H1 (cell line): Measurements from ENCODE around the gene RTN4. TPM values are rescaled to one million over a fixed set of nuclear protein-coding genes. Genes with fewer than 3 reads are reported as not detected.

Source experiments
- RFX5 ChIP-seq: IDR thresholded peaks from 2 replicates; pipeline ENCODE4 v1.6.1; 2011; ENCODE audit warnings: low read depth, low read length, improper control_type of control experiment, borderline replicate concordance
- TAF1 ChIP-seq: IDR thresholded peaks from 2 replicates; pipeline ENCODE4 v1.6.1; 2011; ENCODE audit warnings: mild to moderate bottlenecking, low read depth, low read length
- TCF12 ChIP-seq: IDR thresholded peaks from 2 replicates; pipeline ENCODE4 v1.6.1; 2011; ENCODE audit warnings: low read depth, mild to moderate bottlenecking, low read length
- polyA plus RNA-seq, 7 experiments: library from polyadenylated mRNA; depleted of rRNA in 3 of 7; stranded (reverse) in 5 of 7; unstranded in 2 of 7; fragments of >200 nt in 5 of 7; fragments of 200-250 nt in 2 of 7; gene quantifications; 1 replicate in 5 of 7; 2 replicates in 1 of 7; 4 replicates in 1 of 7; pipeline versions ENCODE4 v1.2.1 to v1.2.3, GENCODE V29; 2011 to 2013; ENCODE audit warnings: missing spikeins in 2 of 7, mixed read lengths in 2 of 7
- total RNA-seq: library from RNA; stranded (reverse); fragmentation: NEBNext Ultra II Directional; extraction: Animal tissue kit (Norgen Biotek cat#: 25700); gene quantifications from 2 replicates; pipeline ENCODE4 v1.2.1, GENCODE V29; 2021
- TF ChIP-seq, protein P1 (sequence below): IDR thresholded peaks from 2 replicates; pipeline ENCODE4 v1.6.1; 2012; ENCODE audit warnings: low read length, inconsistent platforms

The RTN4 gene
- total and polyA plus RNA-seq, 2 of the 8 experiments (the other 6 are each of a cell fraction or from before 2014, with no cell fraction given): 179 to 242 TPM

DNA sequence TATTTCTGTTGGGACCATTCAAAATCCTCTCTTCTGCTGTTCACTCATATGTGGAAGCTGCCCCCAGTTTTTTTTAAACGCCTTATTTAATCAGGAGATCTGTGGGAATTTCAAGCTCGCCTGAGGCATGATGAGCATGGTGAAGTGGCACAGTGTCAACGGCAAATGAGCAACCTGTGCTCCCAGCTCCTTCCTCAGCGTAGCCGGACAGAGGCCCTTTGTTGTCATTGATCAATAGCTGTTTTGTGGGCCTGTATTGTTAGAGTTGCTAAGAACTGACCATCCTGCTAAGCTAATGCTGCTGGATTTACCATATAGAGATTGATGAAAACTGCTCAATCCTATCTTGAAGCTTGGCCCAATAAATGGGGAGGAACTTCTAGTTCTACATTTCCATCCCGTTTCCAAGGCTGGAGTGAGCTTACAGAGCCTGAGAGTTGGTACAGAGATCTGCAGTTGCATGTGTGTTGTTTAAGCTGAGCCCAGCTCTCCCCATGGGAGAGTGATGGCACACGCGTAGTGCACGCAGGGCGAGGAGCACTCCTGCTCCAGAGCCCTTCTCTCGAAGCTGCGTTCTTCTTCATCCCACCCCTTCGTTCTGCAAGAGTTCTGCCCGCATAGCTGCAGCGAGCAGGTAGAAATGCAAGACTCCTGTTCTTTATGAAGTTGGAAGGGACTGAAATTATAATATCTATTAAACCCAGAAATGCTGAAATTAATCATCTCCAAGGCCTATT is 108.8 kb downstream of the RTN4 start (continued):
- TF ChIP-seq TCF12 (no peak), TAF1 (no peak), RFX5 (no peak)
- TF ChIP-seq, protein P1, sequence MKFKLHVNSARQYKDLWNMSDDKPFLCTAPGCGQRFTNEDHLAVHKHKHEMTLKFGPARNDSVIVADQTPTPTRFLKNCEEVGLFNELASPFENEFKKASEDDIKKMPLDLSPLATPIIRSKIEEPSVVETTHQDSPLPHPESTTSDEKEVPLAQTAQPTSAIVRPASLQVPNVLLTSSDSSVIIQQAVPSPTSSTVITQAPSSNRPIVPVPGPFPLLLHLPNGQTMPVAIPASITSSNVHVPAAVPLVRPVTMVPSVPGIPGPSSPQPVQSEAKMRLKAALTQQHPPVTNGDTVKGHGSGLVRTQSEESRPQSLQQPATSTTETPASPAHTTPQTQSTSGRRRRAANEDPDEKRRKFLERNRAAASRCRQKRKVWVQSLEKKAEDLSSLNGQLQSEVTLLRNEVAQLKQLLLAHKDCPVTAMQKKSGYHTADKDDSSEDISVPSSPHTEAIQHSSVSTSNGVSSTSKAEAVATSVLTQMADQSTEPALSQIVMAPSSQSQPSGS: no peak
- TF ChIP-seq, all 59 proteins: peak for 0
